ENCODE results near the gene UBE2Q1.

DNA sequence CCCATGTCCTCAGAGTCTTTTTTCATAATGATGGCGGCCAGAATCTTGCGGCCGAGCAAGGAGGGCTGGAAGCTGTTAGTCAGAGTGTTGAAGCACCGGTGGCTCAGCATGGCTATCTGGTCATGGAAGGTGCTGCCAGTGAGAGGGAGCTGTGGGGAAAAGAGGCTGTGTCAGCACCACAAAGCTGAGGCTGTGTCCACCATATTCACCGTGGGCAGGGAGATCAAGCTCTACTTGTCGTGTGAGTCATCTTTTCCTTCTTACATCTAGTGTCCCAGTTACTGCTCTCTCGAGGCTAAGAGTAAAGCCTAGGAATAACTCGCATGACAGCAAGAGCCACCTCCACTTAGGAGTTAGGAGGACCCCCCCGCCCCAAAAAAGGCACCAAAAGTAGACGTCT lies 31.3 kb upstream of the UBE2Q1 start:
- no peak for TF ChIP-seq CTCF (IDR thresholded peaks at IDR 0.05)
- TF ChIP-seq POLR2A (IDR thresholded peaks at IDR 0.05), result no peak
